Amygdala (tissue), 56 donors: ENCODE measurements around the gene GNAO1.
A peak's percentile ranks its signal among the peaks of the same experiment; 100 is the strongest.

Source experiments
- DNase-seq, 56 donors: peaks; one replicate each; lab custom pipeline; 2025; lab: John Stamatoyannopoulos, UW

The GNAO1 gene

DNA sequence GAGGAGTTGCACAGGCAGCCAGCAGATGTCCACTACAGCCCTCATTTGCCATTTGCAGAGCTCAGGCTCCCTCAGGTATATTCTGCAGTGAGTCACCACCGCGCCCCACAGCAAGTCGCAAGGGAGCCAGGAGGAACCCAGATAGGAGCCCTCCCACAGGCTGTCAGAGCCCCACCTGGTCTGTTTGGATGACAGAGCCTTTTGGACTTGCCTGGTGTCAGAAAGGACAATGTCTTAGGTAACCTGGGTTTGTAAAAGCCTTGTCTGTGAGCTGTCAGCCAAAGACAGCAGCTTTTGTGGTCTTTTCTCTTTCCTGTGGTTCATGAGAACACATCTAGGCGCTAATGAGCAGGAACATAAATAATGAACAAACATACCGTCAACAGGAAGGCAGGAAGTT is 70.9 kb downstream of the GNAO1 start:
- peak in 1 of 56 donors; percentile 38 for DNase-seq

DNA sequence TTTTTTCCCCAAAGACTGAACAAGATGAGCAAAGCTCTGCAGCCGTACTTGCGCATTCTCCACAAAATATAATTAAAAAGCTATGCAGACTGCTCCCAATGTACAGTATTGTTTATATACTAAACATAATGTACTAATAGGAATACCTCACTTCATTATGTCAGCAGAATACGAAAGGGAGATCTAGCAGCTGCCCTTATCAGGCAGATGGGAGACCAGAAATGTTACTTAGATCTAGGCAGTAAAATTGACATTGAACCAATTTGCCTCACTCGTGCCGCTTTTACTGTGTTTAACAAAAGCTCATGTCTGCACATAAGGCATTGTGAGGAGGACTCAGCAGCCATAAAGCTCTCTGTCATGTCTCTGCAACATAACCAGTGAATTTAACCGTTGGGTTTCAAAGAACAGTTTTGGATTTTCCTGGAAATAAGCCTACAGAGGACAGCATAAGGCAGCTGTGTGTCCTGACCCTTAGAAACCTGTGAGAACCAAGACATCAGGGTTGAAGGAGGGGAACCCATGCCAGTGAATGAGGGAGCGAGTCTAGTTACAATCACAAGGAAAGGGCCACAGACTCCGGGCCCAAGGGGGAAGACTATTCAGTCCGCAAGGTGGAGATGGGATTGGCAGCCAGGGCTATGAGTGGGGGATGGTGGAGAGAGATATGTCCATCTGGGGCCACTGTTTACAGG is 71.4 kb downstream of the GNAO1 start:
- no peak for DNase-seq

DNA sequence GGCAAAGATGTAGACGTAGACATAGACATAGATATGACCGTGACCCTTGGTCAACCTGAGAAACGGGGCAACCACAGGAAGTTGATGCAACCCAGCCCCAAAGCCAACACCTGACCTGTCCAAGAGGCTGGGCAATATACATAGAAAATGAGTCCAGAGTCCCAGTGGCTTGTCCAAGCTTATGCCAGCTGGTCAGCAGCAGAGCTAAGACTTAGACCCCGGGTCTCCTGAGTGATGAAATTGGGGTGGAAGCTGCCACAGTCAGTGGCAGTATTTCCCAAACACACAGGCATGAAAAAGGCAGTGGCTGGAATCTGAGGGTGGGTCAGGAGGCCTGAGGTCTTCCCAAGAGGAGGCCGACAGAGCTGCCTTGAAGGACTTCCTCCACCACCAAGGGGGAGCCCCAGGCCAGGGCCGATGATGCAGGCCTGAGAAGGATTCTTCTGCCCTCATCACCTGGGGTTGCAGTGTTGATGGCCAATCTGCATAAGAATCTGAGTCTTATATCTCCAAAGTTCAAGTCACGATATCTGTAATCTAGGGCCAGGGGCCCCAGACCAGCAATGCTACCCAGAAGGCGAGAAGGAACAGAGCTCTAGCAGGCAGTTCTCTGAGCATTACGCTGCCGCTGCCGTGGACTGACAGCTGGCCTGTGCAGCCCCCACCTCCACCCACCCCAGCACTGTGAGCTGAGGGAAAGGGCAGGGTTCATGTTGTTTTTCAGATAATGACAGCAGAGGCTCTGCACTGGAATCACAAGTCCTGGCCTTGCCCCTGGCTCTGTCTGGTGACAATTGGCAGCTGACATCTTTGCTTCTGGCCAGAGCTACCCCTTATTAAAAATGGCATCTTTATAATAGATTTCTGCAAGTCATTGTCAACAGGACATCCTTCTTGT is 72.7 kb downstream of the GNAO1 start:
- peak in 48 of 56 donors; percentile 33 to 90 (median 66) for DNase-seq

DNA sequence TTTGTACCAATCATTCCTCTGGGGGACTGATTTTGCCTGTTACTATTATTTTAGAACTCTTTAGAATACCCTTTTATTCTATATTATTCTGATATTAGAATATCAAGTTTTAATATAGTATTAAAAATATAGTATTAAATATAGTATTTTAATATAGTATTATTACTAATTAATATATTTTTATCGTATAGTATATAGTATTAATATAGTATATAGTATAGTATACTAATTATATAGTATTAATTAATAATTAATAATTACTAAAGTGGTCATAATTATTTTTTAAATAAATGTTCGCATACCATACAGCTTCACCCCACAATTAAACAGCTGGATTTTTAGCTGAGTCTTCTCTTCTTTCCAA is 73.3 kb downstream of the GNAO1 start:
- no peak for DNase-seq

DNA sequence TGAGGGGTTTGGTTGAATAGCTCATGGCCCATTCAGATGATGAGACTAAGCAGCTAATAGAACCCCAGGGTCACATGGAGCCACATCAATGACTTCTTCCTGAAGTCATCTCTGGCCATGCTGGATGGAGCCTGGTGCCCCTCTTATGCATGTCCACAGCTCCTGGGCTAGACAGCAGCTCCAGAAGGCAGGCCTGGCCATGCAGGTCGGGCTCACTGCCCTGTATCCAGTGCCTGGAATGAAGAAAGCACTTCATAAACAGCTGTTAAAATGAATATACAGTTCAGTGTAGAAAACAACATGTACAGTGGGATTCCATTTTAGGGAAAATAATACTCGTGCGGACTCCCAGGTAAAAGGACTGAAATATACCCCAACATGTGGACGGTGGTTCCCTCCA is 73.9 kb downstream of the GNAO1 start:
- no peak for DNase-seq

DNA sequence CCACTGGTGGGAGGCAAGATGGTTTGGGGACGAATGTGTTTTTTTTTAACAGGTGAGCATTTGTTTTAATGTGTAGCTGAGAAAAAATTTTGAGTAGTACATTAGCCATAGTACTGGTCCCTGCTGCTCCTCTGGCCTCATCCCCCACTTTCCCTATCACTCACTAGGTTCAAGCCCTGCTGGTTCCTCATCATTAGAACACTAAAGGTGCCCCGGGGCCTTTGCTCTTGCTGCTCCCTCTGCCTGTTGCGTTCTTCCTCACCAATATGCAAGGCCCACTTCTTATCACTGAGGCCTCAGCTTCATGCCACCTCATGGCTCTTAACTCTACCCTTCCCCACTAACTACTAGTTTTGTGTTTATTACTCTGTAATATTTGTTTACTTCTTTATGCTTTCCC is 74.5 kb downstream of the GNAO1 start:
- DNase-seq, result no peak

DNA sequence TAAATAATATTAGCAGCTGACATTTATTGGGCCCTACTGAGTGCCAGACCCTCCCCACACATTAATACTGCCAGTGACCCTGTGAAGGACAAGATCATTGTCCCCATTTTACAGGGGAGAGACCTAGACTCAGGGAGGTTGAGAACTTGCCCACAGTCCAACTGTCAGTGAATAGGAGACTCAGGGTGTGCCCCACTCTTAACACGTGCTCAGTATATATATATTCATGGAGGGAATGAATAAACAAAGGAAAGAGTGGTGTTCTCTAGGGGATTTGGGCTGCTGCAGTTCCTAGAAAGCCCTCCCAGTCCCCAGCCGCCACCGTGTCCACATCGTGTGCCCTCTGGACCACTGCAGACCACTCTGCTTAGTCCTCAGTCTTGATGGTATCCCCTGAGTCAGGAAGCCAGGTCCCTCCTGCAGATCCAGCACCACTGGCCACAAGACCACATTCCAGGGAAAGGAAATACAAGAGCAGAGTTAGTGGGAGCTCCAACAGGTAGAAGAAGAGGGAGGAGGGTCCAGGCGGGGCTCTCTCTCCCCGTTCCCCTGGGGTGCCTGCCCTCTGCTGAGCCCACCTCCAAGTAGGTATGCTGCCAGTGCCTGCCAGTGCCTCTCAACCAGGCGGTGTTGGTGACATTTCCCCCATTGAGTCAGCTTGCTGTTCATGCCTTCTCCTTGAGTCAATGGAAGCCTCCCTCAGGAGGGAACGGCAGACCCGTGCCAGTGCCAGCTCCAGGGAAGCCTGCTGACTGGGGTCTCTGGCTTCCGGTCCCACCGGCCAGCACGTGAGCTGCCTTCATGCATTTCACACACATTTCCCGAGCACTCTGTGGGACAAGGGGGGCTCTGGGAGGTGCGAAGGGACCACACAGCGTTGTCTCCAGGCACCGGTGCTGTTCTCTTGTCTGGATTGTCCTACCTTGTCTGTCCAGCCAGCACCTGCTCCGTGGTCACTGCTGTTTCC is 75.6 kb downstream of the GNAO1 start:
- DNase-seq, result no peak

DNA sequence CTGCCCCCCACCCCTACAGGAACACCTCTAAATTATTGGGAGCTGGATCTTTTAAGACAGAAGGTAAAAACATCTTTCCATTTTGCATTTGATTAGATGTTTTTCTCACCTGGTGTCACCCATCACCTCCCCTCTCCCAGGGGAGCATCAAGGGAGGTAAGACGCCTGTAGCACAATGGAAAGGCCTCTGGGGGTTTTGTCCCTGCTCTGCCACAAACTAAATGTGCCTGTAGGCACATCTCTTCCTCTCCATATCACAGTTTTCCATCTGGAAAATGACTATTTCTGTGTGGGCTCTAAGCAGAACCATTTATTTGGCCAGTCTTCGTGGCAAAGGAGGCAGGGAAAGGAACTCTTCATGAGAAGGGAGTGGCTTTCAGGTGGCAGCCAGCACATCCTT is 76.6 kb downstream of the GNAO1 start:
- no peak for DNase-seq

DNA sequence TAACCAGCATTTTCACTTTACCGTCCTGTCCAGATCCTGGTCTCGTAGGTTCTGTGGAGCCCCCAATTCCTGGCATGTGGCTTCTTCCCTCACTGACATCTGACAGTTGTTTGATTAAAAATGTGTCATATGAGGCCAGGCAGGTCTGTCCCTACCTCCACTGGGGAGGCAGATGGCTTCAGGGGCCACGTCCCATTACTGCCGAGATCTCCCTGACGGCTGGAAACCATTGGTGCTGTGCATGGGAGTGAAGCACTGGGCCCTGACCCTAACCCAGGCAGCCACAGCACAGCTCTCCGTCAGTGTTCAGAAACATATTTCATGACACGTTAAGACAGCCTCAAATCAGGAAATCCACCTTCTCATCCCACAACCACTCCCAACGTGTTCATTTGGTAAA is 77.5 kb downstream of the GNAO1 start:
- no peak for DNase-seq

DNA sequence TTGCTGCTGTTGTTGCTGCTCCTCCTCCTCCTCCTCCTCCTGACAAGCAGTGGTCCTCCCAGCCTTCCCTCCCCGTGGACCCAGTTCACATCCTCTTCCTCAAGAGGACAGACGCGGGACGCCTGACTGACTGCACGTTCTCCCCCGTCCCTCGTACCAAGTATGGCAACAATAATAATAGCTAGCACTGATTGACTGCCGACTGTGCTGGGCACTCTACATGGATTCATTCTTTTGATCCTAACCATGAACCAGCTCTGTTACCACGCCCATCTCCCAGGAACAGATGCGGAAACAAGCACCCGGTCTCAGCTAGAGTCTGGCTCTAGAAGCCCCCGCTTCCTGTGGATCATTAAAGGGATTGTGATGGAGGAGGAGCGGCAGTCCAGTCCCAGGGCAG is 78.0 kb downstream of the GNAO1 start:
- peak in 3 of 56 donors; percentile 27 to 51 (median 48) for DNase-seq

DNA sequence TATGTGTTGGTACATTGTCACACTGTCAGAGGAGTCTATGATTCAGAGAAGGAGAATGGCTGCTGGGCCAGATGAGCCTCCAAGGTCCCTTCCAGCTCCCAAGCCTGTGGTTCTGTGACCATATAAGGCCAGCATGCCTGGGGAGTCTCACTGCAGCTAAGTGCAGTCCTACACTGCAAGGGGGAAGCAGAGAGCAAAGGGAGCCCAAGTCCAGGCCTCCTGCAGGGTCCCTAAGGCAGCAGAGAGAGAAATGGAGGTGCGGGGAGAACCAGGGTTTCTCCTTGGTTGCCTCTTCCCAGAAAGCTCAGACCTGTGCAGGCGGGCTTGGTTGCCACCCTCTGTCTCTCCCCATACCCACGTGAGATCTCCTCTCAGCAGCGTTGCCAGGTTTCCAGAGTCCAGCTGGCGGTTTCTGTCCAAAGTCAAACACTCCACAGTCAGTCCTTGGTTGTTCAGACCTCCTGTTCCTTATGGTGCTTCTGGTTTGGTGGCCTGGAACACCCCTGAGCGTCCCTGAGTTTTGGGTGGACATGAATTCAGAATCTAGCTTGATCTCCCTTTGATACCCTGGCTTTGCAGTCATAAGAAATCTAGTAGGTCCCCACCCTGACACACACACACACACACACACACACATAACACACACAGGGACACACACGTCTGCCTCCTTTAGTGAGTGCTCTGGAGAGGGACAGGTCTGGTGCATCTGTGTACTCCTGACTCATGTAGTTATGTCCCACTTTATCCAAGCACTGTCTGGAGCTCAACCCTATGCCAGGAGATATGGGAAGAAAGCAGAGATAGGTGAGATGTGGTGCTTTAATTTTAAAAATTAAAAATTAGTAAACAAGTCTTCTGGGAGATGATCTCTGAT is 78.8 kb downstream of the GNAO1 start:
- DNase-seq, result peak in 26 of 56 donors; percentile 31 to 79 (median 52)

DNA sequence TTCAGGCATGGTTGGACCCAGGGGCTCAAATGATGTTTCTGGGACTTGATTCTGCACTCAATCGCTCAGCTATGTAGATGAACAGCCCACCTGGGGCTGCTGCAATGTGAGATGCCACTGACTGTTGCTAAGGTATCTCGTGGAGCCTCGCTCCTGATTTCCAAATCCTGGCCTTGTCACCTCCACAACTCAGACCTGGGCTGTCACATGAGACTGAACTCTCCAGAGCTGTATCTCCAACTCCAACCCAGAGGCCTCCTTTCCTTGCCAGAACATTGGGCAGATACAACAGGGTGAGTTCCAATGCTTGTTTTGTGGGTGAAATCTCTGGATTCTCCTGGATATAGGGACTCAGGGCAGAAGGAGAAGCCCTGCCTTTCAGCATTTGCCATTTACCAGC is 79.5 kb downstream of the GNAO1 start:
- no peak for DNase-seq

DNA sequence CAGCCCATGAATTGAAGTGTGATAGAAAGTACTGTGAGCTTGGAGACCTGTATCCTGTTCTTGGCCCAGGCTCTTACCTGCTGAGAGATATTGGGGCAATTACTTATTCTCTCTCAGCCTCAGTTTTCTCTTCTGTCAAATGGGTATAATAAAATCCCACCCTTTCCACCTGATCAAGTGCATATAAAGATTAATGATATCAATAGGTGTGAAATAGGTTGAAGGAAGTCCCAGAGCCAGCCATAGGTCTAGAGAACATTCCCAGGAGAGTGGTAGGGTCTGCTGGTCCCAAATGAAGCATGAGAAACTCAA is 81.2 kb downstream of the GNAO1 start:
- DNase-seq, result no peak

DNA sequence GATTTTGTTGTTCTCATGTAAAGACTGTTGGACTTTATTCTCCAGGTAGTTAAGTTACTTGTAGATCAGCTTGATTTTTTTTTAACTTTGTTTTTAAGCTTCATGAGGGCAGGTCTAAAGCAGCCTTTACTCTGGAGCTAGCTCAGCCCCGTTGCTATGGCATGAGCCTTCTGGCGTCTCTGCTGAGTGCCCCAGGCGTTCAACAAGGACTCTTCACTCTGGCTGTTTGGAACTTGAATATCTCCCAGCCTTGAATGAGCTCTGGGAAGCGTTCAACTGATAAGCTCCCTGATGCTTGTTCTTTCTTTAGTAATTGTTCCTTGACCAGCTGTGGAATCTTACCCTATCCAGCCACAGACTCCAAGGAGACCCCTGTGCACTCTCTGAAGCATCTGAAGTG is 82.3 kb downstream of the GNAO1 start:
- no peak for DNase-seq

DNA sequence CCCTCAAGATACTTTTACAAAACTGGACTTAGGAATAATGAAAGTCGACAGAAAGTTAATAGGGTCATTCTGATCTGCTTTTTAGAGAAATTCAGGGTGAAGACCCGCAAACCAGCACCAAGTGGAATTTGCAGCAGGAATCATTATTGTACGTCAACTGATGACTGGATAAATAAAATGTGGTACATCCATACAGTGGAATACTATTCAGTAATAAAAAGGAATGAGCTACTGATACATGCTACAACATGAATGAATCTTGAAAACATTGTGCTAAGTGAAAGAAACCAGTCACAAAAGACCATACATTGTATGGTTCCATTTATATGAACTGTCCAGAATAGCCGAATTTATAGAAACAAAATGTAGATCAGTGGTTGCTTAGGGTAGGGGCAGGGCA is 83.1 kb downstream of the GNAO1 start:
- DNase-seq, result no peak

DNA sequence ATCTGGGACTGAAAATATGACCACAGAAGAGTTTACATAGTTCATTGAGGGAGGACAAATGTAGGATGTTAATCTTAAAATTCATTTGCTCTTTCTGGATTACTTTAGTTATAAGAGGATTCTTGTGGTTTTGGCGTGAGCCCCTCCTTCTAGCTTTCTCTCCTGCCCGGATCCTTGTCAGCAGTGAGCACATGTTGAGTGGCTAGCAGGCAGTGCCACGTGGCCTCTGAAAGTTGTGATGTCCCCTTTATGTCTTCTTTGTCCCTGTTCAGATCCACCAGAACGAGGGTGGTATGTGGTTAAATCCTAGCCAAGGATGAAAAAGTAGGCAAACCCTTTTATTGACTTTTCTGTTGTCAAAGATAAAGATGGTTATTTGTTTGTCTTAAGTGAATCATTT is 83.8 kb downstream of the GNAO1 start:
- DNase-seq, result no peak

DNA sequence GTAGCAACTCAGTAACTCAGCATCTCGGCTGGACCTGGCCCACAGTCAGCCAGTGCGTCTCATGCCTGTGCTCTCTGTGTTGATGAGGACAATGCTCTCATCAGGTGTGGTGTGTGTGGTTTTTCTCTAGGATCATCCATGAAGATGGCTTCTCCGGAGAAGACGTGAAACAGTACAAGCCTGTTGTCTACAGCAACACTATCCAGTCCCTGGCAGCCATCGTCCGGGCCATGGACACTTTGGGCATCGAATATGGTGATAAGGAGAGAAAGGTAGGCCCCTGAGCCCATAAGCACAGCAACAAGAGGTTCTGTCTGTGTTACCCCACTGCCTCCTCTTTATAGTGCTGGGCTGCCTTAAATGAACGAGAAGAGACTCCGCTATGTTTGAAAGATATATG is 84.5 kb downstream of the GNAO1 start:
- no peak for DNase-seq

DNA sequence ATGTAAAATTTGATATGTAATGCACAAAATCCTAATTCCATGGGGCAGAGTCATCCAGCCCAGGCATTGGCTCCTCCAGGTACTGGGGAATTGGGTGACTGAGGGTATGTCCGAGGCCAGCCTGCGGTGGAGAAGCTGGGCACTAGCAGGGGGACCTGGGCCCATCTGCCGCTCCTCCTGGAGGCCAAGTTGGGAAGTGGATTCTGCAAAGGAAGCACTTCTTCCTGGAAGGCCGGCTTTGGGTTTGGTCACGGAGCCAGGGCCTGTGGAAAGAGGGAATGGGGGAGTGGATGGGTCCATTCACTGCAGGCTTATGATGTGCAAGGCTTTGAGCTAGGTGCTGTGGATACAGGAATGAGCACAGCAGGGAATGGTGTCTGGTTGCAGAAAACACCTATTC is 85.8 kb downstream of the GNAO1 start:
- no peak for DNase-seq

DNA sequence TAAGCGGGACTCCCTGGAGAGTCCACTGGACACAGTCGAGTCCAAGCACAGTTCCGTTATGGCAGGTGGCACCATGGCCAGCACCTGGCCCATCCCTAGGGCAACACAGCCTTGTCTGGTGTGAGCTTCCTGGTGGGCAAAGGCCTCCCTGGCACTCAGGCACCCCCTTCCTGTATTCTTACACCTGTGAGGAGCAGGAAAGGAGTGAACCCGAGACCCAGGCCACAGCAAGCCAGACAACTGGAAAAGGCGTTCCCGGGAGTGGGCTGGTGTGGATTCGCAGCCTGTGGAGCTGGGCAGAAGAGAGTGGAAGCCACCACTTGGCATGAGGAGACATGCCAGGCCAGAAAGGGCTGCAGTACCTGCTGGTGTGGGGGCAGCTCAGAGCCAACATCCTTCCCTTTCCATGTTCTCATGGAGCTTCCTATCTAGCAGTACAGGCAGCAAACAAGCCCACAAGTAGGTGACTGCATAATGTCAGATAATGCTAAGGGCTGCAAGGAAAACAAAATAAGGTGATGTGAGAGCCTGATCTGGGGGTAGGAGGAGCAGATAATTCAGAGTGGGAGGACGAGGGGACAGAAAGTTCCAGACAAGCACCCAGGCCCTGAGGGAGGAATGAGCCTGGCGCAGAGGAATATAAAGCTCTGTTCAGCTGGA is 87.0 kb downstream of the GNAO1 start:
- DNase-seq, result no peak

DNA sequence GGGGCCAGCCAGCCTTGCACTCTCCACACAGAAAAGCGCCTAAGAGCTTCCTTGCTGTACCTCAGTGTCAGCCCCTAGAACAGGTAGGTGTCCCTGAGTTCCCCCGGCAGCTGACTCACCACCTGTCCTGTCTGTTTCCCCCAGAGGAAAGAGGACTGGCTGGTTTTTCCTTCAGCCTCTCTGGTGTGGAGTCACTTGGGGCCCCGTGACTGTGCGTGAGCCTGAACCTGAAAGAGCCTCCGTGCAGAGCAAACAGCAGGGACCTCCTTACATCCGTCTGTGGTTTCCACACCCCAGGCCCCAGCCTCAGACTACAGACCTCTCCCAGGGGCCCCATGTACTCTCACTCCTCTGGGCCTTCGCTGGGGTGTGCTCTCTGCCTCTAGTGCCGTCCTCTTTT is 87.8 kb downstream of the GNAO1 start:
- no peak for DNase-seq
